22Rv1 (cell line): ENCODE measurements around the gene OR2T27.
"Not testable (repeated sequence)": the region's sequence is repeated elsewhere in the genome, so short reads cannot be mapped to it uniquely, and the experiment has no call there.

ENCODE experiments used
- ZFX ChIP-seq: fragments of 450-650 bp; IDR thresholded peaks from 2 replicates; pipeline ENCODE4 v1.6.1; 2017; ENCODE audit warnings: antibody characterized with exemption, borderline replicate concordance
- TF ChIP-seq, protein P1 (sequence below): fragments of 450-650 bp; IDR thresholded peaks from 2 replicates; pipeline ENCODE4 v1.5.1; 2017; ENCODE audit warnings: mild to moderate bottlenecking

DNA sequence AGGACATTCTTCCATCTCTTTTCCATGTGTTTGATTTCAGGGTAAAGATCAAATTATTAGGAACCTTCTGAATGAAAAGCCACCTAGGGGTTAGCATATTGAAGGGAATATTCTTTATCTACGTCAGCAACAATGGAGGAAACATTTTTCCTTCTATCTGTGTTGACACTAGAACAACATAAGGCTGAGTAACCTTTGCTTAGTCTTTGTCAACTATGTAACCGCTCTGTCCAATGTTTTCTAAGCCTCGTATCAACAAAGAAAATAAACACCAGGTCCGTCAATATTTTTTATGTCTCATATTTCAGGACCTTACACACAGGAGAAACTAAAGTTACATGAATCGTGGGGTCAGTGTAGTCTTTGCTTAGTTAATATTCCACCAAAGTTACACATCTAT is 18.7 kb downstream of the OR2T27 start:
- TF ChIP-seq, protein P1, sequence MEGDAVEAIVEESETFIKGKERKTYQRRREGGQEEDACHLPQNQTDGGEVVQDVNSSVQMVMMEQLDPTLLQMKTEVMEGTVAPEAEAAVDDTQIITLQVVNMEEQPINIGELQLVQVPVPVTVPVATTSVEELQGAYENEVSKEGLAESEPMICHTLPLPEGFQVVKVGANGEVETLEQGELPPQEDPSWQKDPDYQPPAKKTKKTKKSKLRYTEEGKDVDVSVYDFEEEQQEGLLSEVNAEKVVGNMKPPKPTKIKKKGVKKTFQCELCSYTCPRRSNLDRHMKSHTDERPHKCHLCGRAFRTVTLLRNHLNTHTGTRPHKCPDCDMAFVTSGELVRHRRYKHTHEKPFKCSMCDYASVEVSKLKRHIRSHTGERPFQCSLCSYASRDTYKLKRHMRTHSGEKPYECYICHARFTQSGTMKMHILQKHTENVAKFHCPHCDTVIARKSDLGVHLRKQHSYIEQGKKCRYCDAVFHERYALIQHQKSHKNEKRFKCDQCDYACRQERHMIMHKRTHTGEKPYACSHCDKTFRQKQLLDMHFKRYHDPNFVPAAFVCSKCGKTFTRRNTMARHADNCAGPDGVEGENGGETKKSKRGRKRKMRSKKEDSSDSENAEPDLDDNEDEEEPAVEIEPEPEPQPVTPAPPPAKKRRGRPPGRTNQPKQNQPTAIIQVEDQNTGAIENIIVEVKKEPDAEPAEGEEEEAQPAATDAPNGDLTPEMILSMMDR = not testable (repeated sequence)
- TF ChIP-seq ZFX = not testable (repeated sequence)
